Breast epithelium (tissue), 4 donors: ENCODE results near the gene DNHD1. TPM values are rescaled to one million over a fixed set of nuclear protein-coding genes. Genes with fewer than 3 reads are reported as not detected.

ENCODE experiments used
- DNase-seq, 2 donors: peaks; one replicate each; pipeline ENCODE4 v3.0.0-alpha.2; 2019; ENCODE audit warnings: low spot score in 2 of 2
- H3K27ac ChIP-seq, 2 donors: fragments of 200-600 bp; sonication (generic) in 1 of 2; one replicate each; pipeline ENCODE4 v1.5.1; 2016 to 2019; ENCODE audit warnings: mild to moderate bottlenecking in 1 of 2
- H3K27me3 ChIP-seq, 2 donors: fragments of 200-600 bp; sonication (generic) in 1 of 2; one replicate each; pipeline versions ENCODE4 v1.5.1 to v1.6.0; 2017 to 2019; ENCODE audit warnings: control low read depth in 1 of 2, mild to moderate bottlenecking in 1 of 2
- H3K36me3 ChIP-seq: fragments of 200-600 bp; one replicate; pipeline ENCODE4 v1.5.1; 2019
- H3K4me1 ChIP-seq, 2 donors: fragments of 200-600 bp; sonication (generic); one replicate each; pipeline ENCODE4 v1.5.1; 2016 to 2019; ENCODE audit warnings: control low read depth in 1 of 2
- H3K4me3 ChIP-seq, 3 donors: fragments of 200-600 bp; sonication (generic); 1 replicate in 2 of 3; 2 replicates in 1 of 3; pipeline ENCODE4 v1.5.1; 2016 to 2019; ENCODE audit warnings: mild to moderate bottlenecking in 3 of 3, moderate library complexity in 2 of 3
- H3K9me3 ChIP-seq, 2 donors: fragments of 200-600 bp; sonication (generic) in 1 of 2; one replicate each; pipeline ENCODE4 v1.5.1; 2016 to 2019; ENCODE audit warnings: control low read depth in 1 of 2
- POLR2A ChIP-seq: fragments of 450-650 bp; IDR thresholded peaks from one replicate; pipeline ENCODE4 v1.6.1; 2016; ENCODE audit warnings: antibody characterized with exemption, mild to moderate bottlenecking, moderate library complexity
- POLR2AphosphoS5 ChIP-seq, 3 donors: sonication (generic); formaldehyde crosslinking; IDR thresholded peaks; one replicate each; pipeline ENCODE4 v1.6.1; 2017; ENCODE audit warnings: antibody characterized with exemption in 3 of 3
- intact Hi-C: fragments of 100-400 bp; cut with DNase I; formaldehyde crosslinking; loops from one replicate; pipeline ENCODE4 v1.15.1; 2023; ENCODE audit warnings: low total_unique reads
- total RNA-seq, 3 donors: library from RNA; depleted of rRNA; stranded (reverse); fragments of >200 nt; gene quantifications; one replicate each; pipeline ENCODE4 v1.1.0, GENCODE V29; 2016
- TF ChIP-seq, protein P1 (sequence below), 3 donors: fragments of 450-650 bp; IDR thresholded peaks; one replicate each; pipeline ENCODE4 v1.5.1; 2016 to 2017; ENCODE audit warnings: antibody characterized with exemption in 3 of 3, mild to moderate bottlenecking in 3 of 3, moderate library complexity in 3 of 3

DNHD1 gene
- total RNA-seq, 3 donors from 2014 or later = 12.3 to 21.6 (median 14.9) TPM

GRCh38 chr11:6474806-6475500 lies 22.1 kb upstream of the DNHD1 start:
- peak overlapping the region in 2 of 3 donors; percentile 79 to 89 for H3K4me3 ChIP-seq
- intact Hi-C loops = loop anchor here (5.0 kb wide), 1 partner anchor 588 kb away; no protein-coding TSS in a partner anchor
- H3K4me1 ChIP-seq = peaks cover 11 to 13% of the 10 kb centered on the region in 2 donors
- TF ChIP-seq POLR2A = no peak
- TF ChIP-seq, protein P1, sequence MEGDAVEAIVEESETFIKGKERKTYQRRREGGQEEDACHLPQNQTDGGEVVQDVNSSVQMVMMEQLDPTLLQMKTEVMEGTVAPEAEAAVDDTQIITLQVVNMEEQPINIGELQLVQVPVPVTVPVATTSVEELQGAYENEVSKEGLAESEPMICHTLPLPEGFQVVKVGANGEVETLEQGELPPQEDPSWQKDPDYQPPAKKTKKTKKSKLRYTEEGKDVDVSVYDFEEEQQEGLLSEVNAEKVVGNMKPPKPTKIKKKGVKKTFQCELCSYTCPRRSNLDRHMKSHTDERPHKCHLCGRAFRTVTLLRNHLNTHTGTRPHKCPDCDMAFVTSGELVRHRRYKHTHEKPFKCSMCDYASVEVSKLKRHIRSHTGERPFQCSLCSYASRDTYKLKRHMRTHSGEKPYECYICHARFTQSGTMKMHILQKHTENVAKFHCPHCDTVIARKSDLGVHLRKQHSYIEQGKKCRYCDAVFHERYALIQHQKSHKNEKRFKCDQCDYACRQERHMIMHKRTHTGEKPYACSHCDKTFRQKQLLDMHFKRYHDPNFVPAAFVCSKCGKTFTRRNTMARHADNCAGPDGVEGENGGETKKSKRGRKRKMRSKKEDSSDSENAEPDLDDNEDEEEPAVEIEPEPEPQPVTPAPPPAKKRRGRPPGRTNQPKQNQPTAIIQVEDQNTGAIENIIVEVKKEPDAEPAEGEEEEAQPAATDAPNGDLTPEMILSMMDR (IDR thresholded peaks at IDR 0.05) = no peak
- TF ChIP-seq POLR2AphosphoS5 (IDR thresholded peaks at IDR 0.05) = no peak
- peak overlapping the region; percentile 97 to 98 for H3K27ac ChIP-seq
- no peaks in the 10 kb centered on the region for H3K27me3 ChIP-seq
- no peaks in the 10 kb centered on the region for H3K36me3 ChIP-seq
- H3K9me3 ChIP-seq = no peaks in the 10 kb centered on the region
- DNase-seq = no peak

GRCh38 chr11:6475936-6476335 lies 21.1 kb upstream of the DNHD1 start:
- intact Hi-C loops = no loop called here
- H3K36me3 ChIP-seq = no peaks in the 10 kb centered on the region
- peaks cover 11 to 13% of the 10 kb centered on the region in 2 donors for H3K4me1 ChIP-seq
- peak overlapping the region; percentile 76 to 97 for H3K27ac ChIP-seq
- no peak for TF ChIP-seq POLR2A
- TF ChIP-seq POLR2AphosphoS5 (IDR thresholded peaks at IDR 0.05) = no peak
- TF ChIP-seq, protein P1 (IDR thresholded peaks at IDR 0.05) = peak in 1 of 3 donors; percentile 22
- peak; percentile 44 to 74 for DNase-seq
- H3K27me3 ChIP-seq = no peaks in the 10 kb centered on the region
- H3K4me3 ChIP-seq = no peak overlapping the region
- H3K9me3 ChIP-seq = no peaks in the 10 kb centered on the region

DNA sequence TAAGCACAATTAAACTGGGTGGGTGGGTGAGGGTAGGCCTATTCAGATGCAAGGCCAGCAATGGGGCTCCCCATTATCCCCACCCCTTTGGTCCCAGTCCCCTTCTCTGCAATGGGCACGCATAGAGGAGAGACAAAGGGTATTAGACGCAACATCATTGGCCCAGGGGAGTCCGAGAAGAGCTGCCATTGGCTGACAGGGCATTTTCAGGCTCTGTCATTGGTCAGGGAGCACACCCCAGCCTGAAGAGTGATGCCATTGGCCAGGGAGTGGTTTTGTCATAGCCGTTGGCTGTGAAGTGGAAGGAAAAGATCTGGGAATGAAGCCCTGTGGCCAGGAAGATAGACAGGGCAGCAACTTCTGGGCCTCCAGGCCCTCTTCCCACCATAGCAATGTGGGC lies 20.5 kb upstream of the DNHD1 start:
- intact Hi-C loops = no loop called here
- no peak for DNase-seq
- Histone ChIP-seq H3K36me3 (no peaks in the 10 kb centered on the region), H3K4me3 (no peak overlapping the region), H3K27ac (peak overlapping the region; percentile 76 to 97), H3K9me3 (no peaks in the 10 kb centered on the region), H3K4me1 (peaks cover 11 to 13% of the 10 kb centered on the region in 2 donors), H3K27me3 (no peaks in the 10 kb centered on the region)
- TF ChIP-seq, protein P1 (IDR thresholded peaks at IDR 0.05) = no peak
- no peak for TF ChIP-seq POLR2AphosphoS5 (IDR thresholded peaks at IDR 0.05)
- no peak for TF ChIP-seq POLR2A

DNA sequence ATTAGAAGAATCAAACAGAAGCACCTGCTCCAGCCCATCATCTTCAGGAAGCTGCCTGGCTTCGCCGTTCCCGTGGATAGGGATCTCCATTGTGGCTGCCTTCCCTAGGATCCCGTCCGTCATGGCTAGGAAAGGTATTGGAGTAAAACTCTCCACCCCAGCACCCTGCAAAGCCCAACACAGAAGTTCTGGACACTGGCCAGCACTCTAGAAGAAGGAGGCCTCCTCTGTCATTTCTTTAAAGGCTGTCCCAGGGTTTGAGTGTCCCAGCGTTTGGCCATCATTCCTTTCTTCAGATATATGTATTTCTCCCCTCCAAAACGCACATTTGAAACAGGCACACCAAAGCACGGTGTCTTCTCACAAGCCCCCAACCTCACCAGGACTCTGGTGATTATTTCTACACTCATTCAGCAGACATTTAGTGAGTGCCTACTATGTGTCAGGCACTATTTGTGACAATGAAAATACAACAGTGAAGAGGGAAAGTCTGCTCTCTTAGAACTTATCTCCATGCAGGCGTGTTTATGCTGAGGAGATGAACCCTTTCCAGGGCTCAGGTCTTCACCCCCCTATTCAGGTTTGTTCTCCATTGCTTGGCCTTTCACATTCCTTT lies 16.7 kb upstream of the DNHD1 start:
- H3K27me3 ChIP-seq = no peaks in the 10 kb centered on the region
- peak overlapping the region; percentile 73 to 81 (median 81) for H3K4me3 ChIP-seq
- intact Hi-C loops = no loop called here
- H3K4me1 ChIP-seq = peaks cover 0 to 9% of the 10 kb centered on the region in 2 donors
- H3K36me3 ChIP-seq = no peaks in the 10 kb centered on the region
- no peak for TF ChIP-seq POLR2A
- no peak for TF ChIP-seq POLR2AphosphoS5 (IDR thresholded peaks at IDR 0.05)
- TF ChIP-seq, protein P1 (IDR thresholded peaks at IDR 0.05) = no peak
- H3K27ac ChIP-seq = peak overlapping the region; percentile 95 to 97
- DNase-seq = no peak
- no peaks in the 10 kb centered on the region for H3K9me3 ChIP-seq
